Measurements from ENCODE around the gene TAAR6.
"Not testable (repeated sequence)": the region's sequence is repeated elsewhere in the genome, so short reads cannot be mapped to it uniquely, and the experiment has no call there.

Gene TAAR6

GRCh38 chr6:132592855-132593254 lies 22.7 kb downstream of the TAAR6 start:
- DNase-seq: no peak

DNA sequence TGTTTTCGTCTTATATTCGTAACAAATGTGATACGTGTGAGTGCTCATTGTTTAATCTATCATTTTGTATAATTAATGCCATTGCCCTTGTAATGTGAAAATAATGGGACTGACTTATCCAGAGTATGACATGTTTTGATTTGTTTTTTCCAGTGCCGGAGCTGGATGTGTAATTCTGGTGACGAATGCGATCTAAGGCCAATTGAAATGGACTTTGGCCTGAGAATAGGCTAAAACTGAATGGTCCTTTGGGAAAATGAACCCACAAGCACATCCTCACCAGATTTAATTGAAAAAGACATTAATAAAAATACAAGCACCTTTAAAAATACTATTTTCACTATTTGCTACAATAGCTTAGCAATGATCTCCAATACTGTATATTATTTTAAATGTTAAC lies 26.1 kb downstream of the TAAR6 start:
- DNase-seq: no peak

- peak in 1 of 2 experiments; percentile 20 for DNase-seq
Observed at GRCh38 chr6:132598473-132598872, 28.4 kb downstream of the TAAR6 start.

GRCh38 chr6:132600900-132601299 lies 30.8 kb downstream of the TAAR6 start:
- not testable (repeated sequence) for DNase-seq

GRCh38 chr6:132604635-132605152 lies 34.6 kb downstream of the TAAR6 start:
- DNase-seq: no peak

DNA sequence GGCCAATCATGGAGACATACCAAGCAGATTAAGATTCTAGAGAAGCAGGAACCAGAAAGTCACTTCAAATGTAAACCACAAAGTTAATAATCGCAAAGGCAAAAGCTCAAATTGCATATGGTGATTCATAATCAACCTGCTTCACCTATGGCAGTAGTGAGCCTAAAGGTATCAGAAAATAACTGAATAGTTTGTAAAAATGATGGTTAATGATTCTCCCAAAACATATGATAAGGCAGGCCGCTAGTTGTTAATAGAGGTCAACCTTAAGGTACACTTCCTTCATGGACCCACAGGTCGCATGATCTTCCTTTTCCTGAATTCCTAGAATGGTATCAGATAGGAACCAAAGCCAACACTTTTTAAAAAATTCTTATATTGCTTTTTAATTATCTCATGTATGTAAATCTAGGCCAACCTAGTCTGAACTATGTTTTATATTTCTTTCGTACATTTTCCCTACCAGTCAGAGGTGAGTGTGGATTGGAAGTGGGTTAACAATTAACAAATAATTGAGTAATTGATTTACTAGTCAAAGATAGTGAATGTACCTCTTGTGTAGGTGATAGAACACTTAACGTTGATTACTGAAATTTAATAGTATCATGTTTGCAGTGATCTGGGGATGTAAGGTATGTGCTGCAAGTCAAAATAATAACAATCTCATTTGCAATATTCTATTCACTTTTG lies 37.6 kb downstream of the TAAR6 start:
- no peak for DNase-seq

DNA sequence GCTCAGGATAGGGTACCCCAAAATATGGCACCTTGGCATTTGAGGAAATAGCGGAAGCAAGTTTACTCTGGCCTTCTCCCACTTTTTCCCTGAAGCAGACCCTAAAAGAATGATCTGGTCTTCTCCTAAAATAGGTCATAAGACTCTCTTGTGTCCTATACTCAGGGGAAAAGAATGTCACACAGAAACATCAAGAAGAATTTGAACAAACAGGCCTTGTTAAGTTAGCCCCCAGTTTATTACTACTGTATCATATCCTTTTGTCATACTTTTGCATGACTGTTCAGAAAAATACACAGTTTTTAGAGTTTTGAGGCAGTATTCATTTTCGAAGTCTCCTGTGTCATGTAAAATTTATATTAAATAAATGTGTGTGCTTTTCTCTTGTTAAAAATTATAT lies 41.5 kb downstream of the TAAR6 start:
- DNase-seq: no peak

DNA sequence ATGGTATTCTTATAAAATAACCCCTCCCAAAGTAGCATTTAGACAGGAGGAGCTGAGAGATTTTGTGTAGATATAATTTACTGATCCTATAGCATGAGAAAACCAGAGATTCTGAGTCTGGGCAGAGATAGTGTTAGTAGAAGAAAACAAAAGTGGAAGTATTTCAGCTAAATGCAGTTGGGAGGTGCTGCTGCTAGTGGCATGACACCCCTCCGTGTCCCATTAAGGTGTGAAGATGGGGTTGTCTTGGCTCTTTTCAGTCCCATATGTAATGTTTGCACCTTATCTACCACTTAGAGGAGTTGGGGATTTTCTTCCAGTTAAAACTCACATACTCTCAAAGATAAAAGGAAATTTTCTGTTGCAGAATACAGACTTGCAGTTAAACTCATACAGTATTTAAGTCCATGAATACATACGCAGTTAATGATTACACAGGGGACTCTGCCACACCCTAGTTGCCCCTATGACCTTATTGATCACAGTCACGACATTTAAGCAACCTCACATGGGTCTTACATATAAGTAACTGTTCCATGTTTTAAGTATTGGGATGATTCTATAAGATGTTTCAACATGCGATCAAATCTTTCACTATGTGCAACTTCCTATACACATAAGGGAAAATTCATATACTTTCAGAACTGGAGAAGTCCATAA lies 42.5 kb downstream of the TAAR6 start:
- DNase-seq: no peak

DNA sequence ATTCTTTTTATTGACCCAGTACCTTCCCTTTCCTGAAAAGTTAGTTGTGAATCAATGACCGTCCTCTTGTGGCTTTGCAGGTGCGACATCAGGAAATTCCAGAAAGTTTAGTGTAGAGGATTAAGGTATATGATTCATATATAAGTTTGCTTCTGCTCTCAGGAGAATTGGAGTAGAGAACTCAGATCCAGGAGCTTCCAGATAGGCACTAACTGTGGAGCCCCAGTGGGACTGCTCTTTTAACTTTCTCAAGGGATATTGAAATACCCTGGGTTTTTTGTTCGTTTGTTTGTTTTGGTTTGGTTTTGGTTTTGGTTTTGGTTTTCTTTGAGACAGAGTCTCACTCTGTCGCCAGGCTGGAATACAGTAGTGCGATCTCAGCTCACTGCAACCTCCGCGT lies 44.4 kb downstream of the TAAR6 start:
- DNase-seq: no peak

DNA sequence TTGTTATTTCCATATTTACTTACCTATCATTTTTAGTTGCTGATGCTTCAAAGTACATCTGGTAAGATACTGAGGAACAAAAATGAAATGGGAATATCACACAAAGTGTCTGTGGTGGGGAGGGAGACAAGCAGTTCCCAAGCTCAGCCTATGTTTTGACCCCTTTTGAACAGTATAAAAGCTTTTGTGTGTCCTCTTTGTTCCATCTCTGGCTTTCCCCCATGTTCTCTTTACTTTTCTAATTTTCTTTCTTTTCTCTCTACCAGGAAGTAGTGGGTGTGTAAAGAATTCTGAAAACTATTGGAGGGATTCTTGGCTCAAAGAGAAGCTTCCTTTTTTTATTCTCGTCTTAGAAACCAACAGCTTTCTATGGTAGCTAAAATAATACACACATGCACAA lies 46.6 kb downstream of the TAAR6 start:
- no peak for DNase-seq

Data from NCI-H526 (cell line).